GM18870 (cell line): ENCODE results near the gene ZBTB46.

Experiments used
- ATAC-seq: cut with Tn5 transposase; IDR thresholded peaks from one replicate; pipeline ENCODE4 v1.9.1; 2021; ENCODE audit warnings: moderate library complexity; ENCODE audit not compliant: unreplicated experiment

ZBTB46 gene

DNA sequence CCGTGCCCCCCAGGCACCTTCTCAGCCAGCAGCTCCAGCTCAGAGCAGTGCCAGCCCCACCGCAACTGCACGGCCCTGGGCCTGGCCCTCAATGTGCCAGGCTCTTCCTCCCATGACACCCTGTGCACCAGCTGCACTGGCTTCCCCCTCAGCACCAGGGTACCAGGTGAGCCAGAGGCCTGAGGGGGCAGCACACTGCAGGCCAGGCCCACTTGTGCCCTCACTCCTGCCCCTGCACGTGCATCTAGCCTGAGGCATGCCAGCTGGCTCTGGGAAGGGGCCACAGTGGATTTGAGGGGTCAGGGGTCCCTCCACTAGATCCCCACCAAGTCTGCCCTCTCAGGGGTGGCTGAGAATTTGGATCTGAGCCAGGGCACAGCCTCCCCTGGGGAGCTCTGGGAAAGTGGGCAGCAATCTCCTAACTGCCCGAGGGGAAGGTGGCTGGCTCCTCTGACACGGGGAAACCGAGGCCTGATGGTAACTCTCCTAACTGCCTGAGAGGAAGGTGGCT lies 133.7 kb downstream of the ZBTB46 start:
- no peak for ATAC-seq

DNA sequence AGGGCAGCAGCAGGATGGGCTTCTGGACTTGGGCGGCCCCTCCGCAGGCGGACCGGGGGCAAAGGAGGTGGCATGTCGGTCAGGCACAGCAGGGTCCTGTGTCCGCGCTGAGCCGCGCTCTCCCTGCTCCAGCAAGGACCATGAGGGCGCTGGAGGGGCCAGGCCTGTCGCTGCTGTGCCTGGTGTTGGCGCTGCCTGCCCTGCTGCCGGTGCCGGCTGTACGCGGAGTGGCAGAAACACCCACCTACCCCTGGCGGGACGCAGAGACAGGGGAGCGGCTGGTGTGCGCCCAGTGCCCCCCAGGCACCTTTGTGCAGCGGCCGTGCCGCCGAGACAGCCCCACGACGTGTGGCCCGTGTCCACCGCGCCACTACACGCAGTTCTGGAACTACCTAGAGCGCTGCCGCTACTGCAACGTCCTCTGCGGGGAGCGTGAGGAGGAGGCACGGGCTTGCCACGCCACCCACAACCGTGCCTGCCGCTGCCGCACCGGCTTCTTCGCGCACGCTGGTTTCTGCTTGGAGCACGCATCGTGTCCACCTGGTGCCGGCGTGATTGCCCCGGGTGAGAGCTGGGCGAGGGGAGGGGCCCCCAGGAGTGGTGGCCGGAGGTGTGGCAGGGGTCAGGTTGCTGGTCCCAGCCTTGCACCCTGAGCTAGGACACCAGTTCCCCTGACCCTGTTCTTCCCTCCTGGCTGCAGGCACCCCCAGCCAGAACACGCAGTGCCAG lies 134.3 kb downstream of the ZBTB46 start, which contains the start of gene TNFRSF6B:
Gene TNFRSF6B (plus strand): TSS at position 25 of the 729 bp plus-strand sequence. CDS start 116 bp downstream, at position 141.
- ATAC-seq = no peak

DNA sequence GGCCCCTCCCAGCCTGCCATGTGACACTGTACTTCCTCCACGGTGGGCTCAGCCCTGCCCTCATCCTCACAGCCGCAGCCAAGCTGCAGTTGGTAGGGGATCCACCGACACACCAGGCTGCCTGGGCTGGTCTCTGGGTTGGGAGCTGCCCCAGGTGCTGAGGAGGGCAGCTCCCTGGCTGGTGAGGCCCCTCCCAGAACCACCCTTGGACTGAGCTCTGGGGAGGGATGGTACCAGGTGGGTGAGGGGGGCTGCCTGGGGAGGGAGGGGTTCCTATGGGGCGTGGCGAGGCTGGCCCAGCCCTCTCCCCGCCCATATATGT lies 134.8 kb downstream of the ZBTB46 start:
- no peak for ATAC-seq

DNA sequence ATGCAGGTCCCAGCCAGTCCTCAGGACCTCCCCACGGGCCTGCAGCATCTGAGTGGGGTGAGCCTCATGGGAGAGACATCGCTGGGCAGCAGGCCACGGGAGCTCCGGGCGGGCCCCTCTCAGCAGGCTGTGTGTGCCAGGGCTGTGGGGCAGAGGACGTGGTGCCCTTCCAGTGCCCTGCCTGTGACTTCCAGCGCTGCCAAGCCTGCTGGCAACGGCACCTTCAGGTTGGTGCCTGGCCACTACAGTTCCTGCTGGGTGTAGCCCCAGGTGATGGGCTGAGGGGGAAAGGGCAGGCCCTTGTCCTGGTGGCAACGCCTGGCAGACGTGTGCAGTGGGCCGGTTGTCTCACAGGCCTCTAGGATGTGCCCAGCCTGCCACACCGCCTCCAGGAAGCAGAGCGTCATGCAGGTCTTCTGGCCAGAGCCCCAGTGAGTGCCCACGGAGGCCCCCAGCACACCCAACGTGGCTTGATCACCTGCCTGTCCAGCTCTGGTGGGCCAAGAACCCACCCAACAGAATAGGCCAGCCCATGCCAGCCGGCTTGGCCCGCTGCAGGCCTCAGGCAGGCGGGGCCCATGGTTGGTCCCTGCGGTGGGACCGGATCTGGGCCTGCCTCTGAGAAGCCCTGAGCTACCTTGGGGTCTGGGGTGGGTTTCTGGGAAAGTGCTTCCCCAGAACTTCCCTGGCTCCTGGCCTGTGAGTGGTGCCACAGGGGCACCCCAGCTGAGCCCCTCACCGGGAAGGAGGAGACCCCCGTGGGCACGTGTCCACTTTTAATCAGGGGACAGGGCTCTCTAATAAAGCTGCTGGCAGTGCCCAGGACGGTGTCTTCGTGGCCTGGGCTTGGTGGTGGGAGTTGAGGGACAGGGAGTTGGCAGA lies 135.4 kb downstream of the ZBTB46 start:
- ATAC-seq = no peak

DNA sequence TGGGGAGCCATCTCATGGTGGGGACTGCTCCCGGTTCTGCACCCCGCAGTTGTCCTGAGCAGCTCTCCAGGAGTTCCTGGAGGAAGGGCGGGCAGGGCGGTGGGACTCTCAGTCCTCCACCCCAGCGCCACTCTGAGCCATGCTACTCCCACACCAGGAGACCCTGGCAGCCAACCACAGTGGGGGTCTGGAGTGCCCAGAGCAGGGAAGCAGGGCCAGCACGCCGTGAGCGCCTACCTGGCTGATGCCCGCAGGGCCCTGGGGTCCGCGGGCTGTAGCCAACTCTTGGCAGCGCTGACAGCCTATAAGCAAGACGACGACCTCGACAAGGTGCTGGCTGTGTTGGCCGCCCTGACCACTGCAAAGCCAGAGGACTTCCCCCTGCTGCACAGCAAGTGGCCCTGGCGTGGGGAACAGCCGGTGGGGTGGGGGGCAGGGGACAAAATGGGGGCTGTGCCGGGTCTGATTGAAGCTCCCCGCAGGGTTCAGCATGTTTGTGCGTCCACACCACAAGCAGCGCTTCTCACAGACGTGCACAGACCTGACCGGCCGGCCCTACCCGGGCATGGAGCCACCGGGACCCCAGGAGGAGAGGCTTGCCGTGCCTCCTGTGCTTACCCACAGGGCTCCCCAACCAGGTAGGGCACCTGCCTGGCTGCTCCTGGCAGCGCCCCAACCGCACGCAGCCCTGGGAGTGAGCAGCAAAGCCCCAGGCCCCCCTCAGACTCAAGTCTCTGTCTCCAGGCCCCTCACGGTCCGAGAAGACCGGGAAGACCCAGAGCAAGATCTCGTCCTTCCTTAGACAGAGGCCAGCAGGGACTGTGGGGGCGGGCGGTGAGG lies 136.3 kb downstream of the ZBTB46 start:
- ATAC-seq = no peak

DNA sequence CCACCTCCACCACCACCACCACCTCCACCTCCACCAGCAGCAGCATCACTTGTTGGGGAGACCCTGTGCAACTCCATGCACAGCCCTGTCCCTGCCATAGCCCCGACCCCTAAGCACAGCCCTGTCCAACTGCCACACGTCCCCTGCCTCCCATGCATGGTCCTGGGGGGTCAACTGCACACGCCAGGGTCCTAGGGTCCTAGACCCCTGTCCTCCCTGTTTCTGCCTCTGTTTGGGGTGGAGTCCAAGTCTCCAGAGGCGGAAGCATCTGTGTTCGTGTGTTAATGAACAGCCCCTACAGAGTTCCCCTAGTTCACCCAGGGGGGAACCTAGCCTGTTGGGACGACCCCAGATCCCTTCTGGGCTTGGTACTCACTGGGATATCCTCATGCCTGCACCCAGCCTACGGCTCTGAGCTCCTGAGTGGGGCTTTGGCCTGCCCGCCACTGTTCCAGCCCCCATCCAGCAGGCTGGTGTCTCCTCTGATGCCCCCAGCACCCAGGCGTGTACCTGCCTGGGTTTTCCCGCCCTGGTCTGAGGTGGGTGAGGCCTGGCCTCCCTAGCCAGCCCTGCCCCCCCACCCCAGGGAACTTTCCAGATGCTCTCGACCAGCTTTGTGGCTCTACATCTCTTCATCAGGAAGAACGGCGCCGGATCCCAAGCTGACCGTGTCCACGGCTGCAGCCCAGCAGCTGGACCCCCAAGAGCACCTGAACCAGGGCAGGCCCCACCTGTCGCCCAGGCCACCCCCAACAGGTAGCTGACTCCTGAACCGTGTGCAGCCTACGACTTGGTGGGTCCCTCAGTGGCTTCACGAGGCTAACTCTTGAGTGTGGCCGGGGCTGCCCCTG lies 137.1 kb downstream of the ZBTB46 start:
- no peak for ATAC-seq
